NCI-H2081 treated with DMSO at 0.1 percent for 48 hours (cell line): ENCODE results near the gene TUBB1.
"Not testable (repeated sequence)": the region's sequence is repeated elsewhere in the genome, so short reads cannot be mapped to it uniquely, and the experiment has no call there.

Source experiments
- DNase-seq: peaks from one replicate; lab custom pipeline; 2025; lab: John Stamatoyannopoulos, UW

TUBB1 gene

DNA sequence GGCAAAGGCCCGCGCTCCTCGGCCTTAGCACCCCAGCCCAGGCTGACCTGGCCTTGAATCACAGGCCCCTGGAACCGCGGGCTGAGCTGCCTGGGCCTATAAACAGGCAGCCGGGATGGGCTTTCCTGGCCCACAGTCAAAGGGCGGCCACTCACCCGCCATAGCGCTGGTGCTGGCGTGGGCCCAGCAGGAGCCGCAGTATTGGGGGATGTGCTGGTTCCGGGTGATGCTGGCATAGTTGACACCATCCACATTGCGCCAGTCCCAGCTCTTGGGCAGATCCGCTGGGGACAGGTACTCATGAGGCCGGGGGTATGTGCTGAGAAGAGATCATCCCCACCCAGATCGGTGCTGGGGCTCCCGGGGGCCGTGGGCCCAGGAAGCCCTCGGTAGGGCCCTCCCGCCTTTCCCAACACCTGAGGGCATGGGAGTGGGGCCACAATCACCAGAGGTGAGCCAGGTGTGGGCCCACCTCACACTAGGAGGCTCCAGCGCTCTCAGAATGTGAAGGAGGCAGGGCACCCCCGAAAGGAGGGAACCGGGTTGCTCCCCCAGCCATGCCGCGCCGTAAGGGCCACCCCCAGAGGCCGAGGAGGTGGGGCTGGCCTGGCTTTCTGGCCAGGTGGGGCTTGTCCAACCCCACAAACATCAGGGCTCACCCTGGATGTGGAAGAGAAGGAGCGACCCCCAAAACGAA is 12.9 kb upstream of the TUBB1 start:
- DNase-seq = no peak

GRCh38 chr20:59006864-59007664 is 12.2 kb upstream of the TUBB1 start, which contains the start of gene CTSZ:
CTSZ (minus strand) TSS chr20:59007254; CDS start chr20:59007128, 126 bp downstream.
- no peak for DNase-seq

GRCh38 chr20:59007665-59008511 is 11.3 kb upstream of the TUBB1 start:
- DNase-seq = no peak

DNA sequence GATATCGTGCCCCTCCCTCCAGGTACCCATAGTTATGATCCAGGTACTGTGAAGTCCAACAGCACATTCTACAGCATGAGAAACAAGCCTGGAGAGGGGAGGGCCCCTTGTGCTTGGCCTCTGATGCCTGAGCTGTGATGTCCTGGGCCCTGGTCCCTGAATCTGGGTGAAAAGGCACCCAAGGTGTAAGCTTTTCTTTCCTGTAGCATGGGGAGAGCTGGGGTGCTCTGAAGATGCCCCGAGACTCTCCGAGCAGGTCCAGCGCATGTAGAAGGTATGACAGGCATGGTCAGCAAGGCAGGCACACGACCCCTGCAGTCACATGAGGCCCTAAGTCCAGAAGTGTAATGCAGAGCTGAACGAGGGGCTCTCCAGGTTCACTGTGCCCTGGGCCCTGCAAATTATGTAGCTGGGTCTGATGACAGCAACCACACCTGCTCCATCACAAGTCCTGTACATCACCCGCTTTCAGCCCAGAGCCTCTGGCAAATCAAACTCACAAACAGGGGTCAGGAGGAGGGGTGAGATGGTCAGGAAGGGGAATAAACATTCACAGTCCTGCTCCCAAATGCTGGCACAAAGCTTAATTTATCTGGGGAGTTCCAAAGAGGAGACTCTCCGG is 10.4 kb upstream of the TUBB1 start:
- DNase-seq = no peak

DNA sequence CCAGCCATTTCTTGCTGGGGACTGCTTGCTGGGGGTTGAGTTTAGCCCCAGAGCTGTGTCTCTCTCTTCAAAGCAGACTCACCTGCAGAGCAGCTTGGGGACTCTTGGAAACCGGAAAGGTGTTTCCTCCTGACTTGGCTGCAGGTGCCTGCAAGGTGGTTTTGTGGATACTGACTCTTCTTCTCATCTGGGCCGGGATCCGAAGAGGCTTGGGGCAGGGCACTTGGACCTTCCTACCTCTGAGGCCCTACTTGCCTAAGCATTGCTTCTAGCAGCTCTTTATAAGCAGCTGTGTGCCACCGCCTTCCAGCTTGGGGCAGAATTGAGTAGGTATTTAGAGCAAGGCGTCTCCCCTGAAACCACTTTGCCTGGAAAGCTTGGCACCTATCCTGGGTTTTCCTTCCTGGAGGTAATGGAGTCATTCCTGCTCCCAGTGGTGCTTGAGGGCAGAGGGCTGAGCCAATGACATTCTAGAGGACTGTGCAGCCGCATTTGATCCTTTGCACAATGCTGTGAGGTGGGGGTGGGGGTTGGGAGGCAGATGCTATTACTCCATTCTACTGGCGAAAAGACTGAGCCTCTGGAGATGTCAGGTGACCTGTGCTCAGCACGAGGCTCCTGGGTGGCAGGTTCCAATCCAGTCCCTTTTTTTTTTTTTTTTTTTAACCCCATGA is 8.8 kb upstream of the TUBB1 start:
- no peak for DNase-seq

- no peak for DNase-seq
Measured at GRCh38 chr20:59010995-59011873, 8.0 kb upstream of the TUBB1 start.

GRCh38 chr20:59011874-59012157 is 7.4 kb upstream of the TUBB1 start:
- DNase-seq = not testable (repeated sequence)

GRCh38 chr20:59013031-59013951 is 5.9 kb upstream of the TUBB1 start:
- DNase-seq = no peak

- no peak for DNase-seq
Measured at GRCh38 chr20:59013959-59014608, 5.1 kb upstream of the TUBB1 start.

- no peak for DNase-seq
Measured at GRCh38 chr20:59014680-59015389, 4.4 kb upstream of the TUBB1 start.

DNA sequence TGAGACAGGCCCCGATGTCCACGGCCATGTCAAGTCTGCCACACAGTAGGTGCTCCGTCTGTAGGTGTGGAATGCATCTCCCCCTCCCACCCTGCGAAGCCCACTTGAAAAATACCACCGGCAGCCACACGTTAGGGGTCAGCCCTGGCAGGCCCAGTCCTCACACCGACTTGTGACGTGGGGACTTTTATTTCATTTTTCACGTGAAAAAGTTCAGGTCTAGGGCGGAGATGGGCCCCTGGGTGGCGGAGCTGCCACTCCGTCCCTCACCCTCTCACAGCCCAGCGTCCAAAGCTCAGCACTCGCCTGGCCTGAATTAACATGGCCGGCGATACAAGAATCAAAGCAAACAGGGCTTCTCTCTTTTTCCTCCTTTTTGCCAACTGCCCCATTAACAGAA is 3.8 kb upstream of the TUBB1 start:
- DNase-seq = no peak

DNA sequence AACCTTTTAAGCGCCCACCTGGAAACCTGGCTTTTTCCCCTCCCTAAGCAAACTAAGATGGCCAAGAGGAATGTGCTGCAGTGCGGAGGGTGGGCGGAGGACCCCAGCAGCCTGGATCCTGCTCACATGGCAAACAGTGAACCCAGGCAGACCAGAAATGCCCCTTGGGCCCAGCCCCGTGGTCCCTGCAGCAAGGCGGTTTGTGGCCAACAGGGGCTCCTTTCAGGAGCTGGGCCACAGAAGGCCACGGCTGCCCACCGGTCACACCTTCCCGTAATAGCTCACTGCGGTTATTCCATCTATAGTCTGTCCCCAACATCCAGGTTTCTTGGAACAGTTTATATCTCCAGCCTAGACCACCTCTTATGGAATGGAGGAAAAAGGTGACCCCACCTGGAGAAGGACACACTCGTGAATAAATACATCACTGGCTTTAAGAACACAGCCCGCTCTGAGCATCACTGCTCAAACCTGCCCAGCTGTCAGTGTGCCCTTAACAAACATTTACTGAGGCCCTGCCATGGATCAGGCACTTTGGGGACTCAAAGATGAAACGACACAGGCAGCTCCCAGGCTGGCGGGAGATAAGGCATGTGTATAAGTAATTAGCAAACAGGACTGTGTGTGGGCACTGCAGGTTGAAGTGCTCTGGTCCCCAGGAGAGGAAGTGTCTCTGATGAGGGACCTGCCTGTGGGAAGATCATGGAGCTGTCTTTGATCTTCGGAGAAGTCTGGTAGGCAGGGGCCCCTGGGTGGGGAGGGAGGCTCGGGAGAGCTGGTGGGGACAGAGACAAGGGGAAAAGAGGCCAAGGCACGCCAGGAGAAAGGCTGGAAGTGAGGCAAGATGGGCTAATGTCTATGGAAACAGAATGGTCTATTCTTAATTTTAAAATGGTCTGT is 3.2 kb upstream of the TUBB1 start:
- DNase-seq = no peak

- DNase-seq = no peak
Measured at GRCh38 chr20:59016795-59017492, 2.3 kb upstream of the TUBB1 start.

DNA sequence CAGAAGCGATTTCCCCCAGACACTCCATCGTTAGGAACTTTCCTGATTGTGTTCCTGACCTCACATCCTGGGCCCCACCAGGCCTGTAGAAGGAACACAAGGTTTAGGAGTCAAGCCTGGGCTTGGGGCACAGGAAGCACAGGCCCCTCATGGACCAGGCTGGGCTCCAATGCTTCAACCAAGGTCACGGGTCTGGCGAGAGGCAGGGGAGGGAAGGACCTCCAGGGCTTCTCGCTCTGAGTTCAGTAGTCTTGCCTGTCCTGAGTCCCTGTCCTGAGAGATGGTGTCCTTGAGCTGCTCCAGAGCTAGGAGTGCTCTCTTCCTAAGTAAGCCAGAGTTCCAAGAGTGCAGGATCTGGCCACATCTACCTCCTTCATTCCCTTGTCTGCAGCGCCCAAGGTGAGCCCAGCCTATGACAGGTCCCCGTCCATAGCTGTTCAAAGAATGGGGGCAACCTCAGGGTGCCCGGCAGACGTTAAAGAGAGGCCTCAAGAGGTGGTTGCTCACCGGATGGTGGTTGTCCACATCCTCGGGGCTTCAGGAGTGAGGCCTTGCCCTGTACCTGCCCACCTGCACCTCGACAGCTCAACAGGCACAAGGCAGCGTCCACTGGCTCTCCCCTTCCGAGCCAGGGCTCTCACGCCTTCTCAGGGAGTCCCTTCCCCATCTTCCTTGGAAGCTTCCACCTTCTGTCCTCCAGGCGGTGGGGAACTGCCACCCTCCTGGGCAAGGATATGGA is 1.6 kb upstream of the TUBB1 start:
- DNase-seq = no peak

DNA sequence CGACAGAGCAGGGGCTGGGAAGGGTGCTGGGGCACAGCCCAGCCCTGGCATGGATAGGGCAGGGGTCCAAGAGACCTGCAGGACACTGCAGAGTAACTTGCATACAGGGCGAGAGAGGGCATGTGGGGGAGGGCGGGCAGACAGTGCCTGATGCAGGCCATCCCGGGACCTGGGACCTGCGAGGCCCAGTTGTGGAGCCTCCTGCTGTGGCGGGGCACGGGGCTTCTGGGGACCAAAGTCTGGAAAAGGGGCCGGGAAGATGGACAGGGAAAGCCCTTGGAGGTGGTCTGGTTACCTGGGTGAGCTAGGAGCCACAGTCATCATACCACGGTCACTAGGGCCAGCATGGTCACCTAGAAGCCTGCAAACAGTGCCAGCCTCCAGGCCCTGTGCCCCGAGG is 412 bp upstream of the TUBB1 start:
- no peak for DNase-seq

GRCh38 chr20:59020938-59021551 is 1.8 kb downstream of the TUBB1 start:
- DNase-seq = no peak
